GM19193 (cell line): Measurements from ENCODE around the gene GIMAP6.

Experiments
- POLR2A ChIP-seq: IDR thresholded peaks from 4 replicates; pipeline ENCODE4 v1.6.1; 2011; ENCODE audit not compliant: insufficient read depth, insufficient read length; ENCODE audit errors: extremely low read depth

Gene GIMAP6

DNA sequence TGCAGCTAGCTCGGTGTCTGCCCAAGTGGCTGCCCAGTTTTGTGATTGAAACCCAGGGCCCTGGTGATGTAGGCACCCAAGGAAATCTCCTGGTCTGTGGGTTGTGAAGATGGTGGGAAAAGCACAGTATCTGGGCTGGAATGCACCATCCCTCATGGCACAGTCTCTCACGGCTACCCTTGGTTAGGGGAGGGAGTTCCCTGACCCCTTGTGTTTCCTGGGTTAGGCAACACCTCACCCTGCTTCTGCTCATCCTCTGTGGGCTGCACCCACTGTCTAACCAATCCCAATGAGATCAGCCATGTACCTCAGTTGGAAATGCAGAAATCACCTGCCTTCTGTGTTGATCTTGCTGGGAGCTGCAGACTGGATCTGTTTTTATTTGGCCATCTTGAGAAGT, 37.4 kb downstream of the GIMAP6 start:
- TF ChIP-seq POLR2A: no peak

DNA sequence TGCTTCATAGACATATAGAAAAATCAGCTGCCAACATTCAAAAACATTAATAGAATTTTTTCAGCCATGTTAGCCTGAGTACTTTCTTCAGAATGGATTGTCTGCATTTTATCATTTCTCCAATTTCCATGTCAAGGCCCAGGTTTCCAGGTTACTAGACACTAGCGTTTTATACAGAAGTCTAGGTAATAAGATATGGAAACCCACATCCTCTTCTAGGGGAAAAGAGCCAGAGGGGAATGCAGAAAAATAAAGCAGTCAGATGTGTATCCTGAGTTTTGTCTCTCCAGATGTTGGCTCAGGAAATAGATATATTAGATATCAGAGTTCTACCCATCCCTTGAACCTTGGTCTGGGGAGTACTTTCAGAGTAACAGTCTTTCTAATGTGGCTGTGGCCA, 44.6 kb downstream of the GIMAP6 start:
- TF ChIP-seq POLR2A: no peak

DNA sequence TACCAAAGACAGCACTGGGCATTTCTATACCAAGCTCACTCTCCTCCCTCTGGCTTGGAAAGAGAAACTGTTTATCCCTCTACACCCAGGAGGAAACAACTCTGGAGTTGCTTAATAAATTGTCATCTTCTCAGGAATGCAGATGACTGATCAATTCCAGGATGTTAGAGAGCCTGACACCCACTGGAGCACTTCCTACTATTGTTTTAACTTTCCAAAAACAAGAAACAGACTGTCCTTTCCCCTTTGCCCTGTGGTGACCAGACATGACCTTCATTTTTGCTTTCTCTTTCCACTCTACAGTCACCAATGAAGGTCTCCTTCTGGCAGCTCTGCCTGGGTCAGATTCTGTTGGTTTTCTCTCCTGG, 45.4 kb downstream of the GIMAP6 start:
- no peak for TF ChIP-seq POLR2A

DNA sequence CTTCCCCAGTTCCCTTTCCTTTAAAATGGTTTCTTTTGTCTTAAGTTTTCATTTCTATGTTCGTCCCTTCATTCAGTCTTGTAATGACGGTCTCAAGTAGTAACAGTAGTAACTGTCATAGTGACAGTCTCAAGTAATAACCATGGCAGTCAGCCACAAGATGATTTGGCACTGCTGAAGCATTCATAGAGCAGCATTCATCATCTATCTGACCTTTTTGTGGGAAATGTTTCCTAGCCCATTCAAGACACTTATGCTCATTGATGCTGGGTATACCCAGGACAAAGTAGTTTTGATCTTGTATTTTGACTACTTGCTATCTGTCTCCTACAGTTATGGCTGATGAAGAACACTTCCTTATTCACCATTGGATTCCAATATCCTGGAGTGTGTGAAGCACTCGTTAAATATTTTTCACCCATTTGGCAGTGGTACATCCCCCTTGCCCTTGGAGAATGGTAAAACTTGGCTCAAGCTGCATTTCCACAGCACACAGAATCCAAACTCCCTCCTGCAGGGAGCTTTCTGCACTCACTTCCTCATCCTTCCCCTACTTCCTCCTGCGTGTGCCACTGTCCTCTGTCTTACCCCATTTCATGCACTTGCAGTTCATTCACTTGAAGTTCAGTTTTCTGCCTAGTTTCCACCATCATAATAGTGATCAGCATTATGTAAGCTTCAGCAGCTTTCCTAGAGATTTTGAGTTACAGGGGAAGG, 46.0 kb downstream of the GIMAP6 start:
- TF ChIP-seq POLR2A: no peak

DNA sequence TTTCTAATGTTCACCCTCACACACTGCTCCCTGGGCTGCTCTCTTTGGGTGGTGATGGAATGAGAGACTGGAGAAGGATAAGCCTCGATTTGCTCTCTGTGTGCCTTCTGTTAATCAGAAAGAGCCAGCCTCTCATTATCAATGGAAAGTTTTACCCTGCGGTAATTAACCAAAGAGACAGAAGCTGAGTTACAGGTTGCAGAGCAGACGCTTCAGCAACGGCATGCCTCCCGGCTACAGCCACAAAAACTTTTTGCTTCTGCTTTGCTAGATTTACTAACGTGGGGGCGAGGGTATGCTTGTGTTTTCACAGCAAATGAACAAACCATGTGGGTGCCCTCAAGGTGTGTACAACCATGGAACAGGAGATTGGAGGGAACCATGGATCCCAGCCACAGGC, 47.0 kb downstream of the GIMAP6 start:
- TF ChIP-seq POLR2A: no peak

DNA sequence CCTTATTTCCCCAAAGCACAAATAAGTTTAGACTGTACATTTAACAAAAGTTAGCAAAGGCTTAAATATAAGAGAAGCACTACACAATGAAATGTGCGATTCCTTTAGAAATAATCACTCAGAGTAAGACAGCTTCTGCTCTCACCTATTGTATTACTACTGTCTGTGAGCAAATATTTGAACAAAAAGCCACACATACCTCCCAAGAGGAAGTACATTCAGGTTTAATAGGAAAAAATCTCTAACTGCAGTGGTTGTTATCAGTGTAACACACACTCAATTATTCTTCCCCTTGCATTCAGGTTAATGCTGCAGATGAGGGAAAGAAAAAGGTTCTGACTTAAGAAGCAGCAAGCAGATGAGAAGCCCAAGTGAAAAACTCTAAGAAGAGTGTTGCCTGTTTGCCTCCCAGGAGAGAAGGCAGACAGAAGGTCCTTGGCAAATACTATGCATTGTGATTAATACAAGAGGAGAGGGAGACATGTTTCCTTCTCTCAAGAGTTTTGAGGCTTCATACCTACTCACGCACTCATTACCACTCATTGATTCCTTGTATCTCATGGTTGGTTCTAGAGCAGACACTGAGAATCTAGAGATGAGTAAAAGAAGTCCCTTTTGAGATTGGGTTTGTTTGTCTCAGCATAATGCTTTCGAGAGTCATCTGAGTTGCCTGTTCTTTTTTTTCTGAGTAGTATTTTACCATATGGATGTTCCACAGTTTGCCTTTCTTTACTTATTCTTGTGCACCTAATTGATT, 51.4 kb downstream of the GIMAP6 start:
- TF ChIP-seq POLR2A: no peak
